ENCODE results near the gene KCNQ2.
"Not testable (repeated sequence)": the region's sequence is repeated elsewhere in the genome, so short reads cannot be mapped to it uniquely, and the experiment has no call there.

Gene KCNQ2

DNA sequence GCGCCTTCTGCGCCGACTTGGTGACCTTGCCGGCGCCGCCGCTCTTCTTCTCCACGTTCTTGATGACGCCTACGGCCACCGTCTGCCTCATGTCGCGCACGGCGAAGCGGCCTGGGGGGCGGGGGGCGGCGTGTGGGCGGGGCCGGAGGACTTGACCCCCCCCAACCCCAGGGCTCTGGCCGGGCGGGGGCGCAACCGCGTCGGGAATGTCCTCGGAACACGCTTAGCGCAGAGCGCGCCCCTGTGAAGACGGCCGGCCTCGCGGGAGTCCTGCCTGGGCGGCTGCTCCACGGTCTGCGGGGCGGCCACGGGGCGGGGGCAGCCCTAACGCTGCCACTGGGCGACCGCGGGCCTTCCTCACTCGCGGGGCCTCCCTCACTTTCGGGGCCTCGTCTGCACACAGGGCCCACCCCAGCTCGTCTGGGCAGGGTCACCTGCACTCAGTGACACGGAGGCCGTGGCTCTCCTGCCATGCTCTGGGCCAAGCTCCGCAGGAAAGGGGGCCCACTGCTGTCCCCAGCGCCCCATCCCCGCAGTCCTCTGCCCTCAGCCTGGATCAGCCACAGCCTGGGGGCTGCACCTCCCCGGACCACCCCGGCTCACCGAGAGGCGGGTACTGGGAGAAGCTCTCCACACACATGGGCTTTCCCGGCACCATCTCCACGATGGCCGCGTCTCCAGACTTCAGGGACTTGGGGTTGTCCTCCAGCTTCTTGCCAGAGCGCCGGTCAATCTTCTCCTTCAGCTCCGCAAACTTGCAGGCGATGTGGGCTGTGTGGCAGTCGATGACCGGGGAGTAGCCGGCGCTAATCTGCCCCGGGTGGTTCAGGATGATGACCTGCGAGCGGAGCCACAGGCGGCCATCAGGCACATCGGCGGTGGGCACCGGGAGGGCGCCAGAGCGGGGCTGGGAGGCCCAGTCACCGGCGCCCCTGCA, 16.1 kb upstream of the KCNQ2 start:
- DNase-seq: no peak

GRCh38 chr20:63487781-63488241, 15.4 kb upstream of the KCNQ2 start:
- DNase-seq: no peak

- DNase-seq: no peak
Measured at GRCh38 chr20:63487116-63487764, 14.8 kb upstream of the KCNQ2 start.

DNA sequence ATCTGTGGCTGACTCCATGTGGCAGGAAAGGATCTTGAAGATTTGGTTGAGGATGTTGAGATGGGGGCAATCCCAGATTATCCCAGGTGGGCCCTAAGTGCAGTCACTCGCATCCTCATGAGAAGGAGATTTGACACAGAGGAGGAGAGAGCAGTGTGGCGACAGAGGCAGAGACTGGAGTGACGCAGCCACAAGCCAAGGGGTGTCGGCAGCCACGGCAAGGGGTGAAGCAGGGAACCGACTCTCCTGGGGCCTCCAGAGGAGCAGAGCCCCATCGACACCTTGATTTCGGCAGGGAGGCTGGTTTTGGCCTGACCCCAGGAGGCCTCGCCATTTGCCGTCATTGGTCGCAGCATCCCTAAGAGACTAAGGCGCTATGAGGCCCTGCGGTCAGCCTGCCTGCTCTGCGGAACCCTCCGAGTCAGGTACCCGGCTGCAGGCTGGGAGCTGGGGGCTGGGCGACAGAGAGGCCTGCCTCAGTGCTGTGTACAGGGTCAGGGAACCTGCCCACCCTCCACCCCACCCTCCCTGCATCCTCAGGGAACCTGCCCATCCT, 13.9 kb upstream of the KCNQ2 start:
- DNase-seq: no peak

GRCh38 chr20:63484651-63485403, 12.4 kb upstream of the KCNQ2 start:
- no peak for DNase-seq

DNA sequence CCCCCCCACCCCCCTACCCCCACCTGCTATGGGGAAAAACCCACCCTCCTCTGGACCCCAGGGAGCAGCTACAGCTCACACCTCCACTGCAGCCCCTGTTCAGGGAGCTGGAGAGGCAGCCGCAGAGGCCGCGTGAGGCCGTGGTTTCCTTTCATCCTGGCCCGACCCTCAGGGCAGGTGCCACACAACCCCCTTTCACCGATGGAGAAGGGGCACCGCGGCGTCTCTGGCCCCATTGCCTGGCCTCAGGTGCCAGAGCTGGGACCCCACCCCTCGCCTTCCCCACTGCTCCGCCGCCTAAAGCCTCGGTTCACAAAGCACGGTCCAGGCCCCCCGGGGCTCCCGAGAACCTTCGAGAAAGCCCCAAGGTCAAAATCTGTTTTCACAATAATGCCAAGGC, 11.8 kb upstream of the KCNQ2 start:
- no peak for DNase-seq

DNA sequence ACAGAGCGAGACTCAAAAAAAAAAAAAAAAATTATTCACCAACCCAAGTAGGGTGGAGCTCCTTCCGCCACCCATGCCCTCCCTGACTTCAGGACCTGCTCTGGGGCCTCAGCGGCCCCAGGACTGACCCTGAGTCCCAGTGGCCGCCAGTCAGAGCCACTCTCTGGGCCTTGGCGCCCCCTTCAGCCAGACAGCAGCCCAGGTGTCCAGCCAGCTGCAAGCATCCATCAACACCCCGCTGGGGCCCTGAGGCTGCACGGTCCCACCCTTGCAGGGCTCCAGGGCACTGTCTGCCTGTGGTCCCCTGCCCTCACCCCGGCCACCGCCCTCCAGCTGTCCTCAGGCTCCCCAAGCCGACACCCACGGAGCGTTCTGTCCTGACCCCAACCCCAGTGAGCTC, 11.4 kb upstream of the KCNQ2 start:
- DNase-seq: no peak

DNA sequence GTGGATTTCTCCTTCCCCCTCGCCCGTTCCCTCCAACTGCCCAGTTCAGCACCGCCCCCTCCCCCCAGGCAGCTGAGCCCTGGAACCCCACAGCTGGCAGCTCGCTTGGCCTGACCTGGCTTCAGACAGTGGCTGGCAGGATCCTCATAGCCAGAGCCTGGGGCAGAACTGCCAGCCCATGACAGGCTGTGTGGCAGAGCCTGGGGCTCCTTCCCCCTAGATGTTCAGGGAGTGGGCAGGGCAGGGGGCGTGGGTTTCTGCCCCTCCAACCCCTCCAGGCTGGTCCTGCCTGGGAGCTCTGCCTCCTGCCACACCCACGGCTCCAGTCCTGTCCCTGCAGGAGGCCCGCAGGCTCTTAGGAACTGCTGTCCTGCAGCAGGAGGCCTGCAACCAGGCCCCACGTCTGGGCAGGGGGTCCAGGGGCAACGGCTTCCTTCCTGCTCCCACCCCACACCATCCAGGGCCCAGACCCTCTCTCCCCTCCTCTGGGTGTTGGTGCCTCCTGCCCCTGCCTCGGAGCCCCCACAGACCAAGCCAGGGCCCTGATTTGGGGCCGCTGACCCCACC, 9.6 kb upstream of the KCNQ2 start:
- no peak for DNase-seq

DNA sequence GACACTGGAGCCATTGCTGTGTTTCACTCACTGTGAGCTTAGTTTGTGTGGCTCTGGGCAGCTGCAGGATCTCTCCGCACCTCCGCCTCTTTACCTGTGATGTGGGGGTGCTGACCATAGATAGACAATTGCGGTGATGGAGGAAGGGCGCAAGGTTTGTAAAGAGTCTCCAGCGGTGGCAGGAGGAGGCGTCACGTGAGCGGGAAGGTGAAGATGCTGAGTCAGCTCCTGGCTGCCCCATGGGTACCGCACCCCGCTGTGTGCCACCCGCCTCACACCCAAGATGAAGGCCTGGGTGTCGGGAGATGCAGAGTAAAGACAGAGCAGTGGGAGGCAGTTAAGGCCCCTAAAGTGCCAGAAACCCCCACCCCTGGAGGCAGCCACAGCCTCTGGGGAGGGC, 9.0 kb upstream of the KCNQ2 start:
- no peak for DNase-seq

- DNase-seq: not testable (repeated sequence)
Measured at GRCh38 chr20:63479695-63480419, 7.4 kb upstream of the KCNQ2 start.

- DNase-seq: no peak
Measured at GRCh38 chr20:63478346-63479302, 6.2 kb upstream of the KCNQ2 start.

DNA sequence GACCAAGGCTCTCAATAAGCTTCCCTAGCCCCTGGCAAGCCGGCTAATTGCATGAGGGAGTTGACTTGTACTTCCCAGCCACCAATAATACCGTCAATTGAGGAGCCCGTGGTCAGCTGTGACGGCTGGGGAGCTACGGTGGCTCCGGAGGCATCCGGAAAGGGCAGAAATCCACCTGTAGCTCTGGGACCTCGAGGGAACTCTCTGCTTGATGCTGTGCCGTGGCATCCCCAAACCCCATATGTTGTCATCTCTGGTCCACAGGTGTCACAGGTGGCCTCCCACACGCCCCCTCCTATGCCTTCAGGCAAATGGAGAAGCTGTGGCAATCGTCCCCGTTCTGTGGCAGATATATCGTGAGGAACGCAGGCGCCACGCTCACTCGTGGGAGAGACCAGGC, 5.5 kb upstream of the KCNQ2 start:
- no peak for DNase-seq

DNA sequence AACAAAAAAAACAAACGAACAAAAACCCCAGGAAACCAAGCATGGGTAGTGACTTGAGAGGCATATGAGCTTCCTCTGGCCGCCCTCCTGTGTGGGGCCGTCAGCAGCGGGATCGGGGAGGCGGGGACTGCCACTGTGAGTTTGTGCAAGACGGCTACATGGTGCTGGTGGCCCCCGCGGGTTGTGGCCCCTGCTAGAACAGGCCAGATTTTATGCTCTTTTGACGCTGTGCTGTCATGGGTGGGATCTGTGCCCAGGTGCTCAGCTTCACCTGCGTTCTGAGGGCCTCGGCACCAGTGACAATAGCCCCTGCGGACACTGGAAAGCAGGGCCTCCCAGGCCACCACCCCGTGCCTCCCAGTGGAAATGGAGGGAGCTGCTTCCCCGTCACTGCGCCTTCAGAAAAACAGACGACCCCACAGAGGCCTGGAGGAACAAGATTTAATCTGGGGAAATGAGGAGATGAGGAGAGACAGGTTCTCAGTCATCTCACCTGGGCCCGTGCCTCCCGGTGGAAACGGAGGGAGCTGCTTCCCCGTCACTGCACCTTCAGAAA, 4.7 kb upstream of the KCNQ2 start:
- no peak for DNase-seq

GRCh38 chr20:63475209-63475608, 2.8 kb upstream of the KCNQ2 start:
- no peak for DNase-seq

GRCh38 chr20:63473555-63474449, 1.3 kb upstream of the KCNQ2 start:
- no peak for DNase-seq

DNA sequence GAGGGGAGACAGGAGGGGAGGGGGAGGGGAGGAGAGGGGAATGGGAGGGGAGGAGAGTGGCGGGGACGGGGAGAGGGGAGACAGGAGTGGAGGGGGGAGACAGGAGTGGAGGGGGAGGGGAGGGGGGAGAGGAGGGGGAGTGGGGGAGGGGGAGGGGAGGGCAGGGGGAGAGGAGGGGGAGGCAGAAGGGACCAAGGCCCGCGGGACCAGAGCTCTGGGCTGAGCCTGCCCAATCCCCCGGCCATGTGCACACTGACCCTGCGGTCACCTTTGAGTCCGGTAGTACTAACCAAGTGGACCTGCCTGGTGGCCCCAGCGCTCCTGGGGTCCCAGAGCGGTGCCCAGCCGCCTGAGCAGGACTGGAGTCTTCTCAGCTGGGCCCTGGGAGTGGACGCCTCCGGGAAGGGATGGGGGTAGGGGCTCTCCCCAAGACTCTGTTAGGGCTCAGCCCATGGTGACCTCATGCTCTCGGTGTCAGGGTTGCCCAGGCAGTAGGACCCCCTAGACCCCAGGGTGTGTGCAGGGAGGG, 471 bp upstream of the KCNQ2 start:
- DNase-seq: no peak

DNA sequence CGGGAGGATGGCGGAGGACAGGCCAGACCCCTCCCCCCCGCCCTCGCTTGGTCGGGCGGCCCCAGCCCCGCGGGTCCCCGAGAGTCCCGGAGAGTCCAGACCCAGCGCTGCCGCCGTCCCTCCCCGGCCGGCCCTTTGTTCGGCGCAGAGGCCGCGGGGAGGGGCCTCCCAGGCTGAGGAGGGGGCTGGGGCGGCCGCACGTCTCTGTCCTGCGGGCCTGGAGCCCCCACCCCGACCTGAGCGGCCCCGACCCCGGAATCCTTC, 806 bp downstream of the KCNQ2 start:
- DNase-seq: no peak

DNA sequence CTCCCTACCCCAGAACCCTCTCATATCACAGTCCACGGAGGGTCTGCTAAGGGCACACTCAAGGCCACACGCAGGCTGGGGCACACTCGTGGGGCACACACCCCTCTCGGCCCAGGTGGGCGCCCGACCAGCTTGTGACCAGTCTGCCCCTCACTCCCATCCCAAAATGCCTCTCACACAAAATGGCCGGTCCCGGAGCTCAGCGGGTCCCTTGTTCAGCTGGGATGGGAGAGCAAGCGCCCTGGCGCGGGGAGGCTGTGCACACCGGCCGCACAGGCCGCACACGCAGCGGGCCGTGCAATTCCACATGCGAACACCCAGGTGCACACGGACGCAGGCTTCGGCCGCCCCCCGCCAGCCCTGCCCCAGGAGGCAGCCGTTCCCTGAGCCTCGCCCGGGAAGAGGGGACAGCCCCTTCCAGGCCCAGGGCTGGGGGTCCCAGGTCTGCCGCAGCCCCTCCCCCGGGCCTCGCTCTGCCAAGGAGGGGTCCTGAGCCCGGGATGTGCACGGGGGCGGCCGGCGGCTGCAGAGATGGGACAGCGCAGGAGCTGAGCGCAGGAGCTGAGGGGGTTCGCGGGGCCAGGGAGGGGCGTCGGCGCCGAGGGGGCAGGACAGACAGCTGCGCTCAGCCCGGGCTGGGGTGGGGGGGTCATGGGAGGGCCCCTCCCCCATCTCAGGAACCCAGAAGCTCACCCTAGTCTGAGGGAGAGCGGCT, 1.3 kb downstream of the KCNQ2 start:
- DNase-seq: no peak

DNA sequence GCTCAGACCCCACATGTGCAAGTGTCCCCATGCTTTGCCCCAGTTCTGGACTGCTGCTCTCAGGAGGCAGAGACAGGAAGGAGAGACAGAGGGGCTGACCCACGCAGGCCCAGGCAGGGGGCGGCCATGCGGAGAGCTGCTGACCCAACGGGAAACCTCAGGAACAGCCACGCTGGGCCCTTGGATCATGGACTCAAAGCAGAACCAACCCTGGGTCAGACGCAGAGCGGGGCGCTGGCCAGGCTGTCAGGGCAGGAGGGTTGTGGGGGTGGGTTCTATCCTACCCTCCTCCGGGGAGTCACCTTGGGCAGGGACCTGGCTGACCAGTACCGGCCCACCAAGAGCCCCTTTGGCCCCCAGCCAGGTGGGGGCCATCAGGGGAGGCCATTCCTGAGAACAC, 2.0 kb downstream of the KCNQ2 start:
- DNase-seq: no peak

Measured in MV-4-11 (cell line).